Stimulated activated CD4-positive, alpha-beta T cell treated with anti-CD3 and anti-CD28 coated beads, Interleukin-15, amount 100 ng/mL, for 48 hours (primary cell): ENCODE data around the gene UBE2O.

Source experiments
- DNase-seq, 2 donors: peaks; one replicate each; pipeline ENCODE4 v3.0.0-alpha.2; 2020; ENCODE audit warnings: low read depth in 2 of 2

UBE2O gene

GRCh38 chr17:76467366-76467765, 14.4 kb upstream of the UBE2O start, which contains the start of gene AANAT:
TSS of gene AANAT (plus strand) at chr17:76467603. CDS start at chr17:76468747, 1,144 bp downstream.
- DNase-seq, result no peak

DNA sequence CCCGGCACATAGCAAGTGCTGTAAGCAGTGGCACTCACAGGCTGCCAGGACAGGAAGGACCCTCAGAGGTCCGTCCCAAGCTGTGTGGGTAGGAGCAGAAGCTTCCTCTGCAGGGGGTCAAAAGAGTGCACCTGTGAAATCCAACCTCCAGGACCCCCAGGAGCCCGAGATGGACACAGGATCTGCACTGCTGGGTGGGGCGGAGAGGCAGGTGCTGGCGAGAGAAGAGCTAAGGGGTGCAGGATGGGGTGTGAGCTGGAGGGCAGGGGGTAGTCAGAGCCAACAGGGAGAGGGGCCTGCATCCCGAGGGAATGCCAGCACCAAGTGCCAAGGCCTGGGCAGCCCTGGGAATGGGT, 13.8 kb upstream of the UBE2O start:
- no peak for DNase-seq

- DNase-seq, result no peak
Measured at GRCh38 chr17:76462556-76463290, 9.8 kb upstream of the UBE2O start.

DNA sequence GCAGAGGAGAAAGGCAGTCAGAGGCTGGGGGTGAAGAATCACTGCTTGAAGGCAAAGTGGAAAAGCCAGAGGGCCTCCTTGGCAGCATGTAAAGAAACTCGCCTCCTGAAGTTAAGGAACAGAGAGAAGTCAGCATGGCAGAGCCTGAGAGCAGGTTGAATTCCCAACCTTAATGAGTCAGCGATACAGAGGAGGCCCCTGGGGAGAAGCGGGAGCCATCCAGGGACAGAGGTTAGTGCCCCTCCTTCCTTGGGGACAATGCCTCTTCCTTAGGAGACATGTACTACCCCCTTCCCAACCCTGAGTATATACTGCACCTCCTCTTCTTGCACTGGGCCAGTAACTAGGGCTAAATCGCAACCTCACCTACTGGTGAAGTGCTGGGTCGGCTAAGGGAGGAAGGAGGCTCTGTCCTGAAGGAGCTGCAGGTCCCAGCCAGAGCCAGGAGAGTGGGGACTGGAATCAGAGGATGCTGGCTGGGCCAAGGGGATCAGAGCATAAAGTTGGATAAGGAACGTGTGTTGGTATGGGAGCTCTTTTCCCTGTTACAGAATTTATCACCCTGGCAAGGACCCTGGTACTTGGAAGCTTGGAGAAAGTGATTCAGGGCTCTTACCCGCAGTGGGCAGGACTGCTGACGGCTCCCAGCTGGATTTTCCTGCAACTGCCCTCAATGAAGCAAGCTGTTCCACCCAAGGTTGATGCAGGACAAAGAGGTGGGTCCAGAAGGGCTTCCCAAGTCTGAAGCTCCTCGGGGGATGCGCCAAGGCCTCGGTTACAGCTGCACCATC, 9.0 kb upstream of the UBE2O start:
- no peak for DNase-seq

DNA sequence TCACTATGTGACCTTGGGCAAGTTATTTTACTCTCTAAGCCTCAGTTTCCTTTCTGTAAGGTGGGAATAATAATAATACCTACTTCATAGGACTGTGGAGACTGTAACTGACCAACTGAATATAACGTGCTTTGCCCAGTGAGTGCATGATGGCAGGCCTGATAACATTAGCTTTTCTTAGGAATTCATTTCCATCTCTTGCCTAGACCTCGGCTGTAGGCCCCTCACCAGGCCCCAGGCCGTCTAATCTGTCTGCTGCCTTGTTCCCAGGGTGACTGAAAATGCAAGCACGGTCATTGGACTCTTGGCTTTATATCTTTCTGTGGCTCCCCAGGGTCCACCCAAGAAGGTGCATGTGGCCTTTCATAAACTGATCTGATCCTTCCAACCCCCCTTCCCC, 6.7 kb upstream of the UBE2O start:
- no peak for DNase-seq

DNA sequence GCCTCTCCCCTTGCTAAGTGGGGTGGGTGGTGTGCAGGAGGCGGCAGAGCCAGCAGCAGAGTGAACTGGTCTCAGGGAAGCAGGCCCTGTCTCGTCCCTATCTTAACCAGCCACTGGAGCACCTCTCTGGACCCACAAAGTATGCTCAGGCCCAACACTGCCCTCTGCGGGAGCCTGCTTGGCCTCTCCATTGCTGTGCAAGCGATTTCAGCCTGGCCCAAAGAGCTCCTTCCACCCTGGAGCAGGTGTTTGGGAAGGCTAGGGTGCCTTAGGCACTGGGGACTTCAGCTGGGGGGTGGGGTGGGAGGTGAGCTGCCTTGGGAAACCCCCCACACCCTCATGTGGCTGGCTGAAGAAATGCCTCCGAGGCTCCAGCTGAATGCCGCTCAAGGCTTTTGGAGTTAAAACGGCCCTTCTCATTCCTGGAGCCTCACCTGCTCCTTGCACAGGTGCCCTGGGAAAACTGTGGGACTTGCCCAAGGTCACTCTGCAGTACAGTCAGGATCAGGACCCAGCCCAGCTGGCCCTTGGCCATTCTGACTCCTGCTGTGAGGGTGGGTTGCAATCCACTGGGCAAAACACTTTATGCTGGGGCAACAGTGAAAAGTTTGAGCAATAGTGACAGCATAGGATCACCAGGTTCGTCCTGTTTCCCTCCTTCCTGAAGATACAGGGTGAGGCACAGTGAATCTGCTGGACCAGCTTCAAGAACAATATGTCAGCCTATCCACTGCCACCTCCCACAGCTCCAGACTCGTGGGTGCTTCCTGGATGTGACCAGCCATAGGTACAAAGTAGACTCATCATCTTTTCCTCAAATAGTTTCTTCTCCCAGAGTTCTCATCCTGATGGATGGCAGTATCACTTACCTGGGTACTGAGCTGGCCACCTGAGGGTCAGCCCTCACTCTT, 5.9 kb upstream of the UBE2O start:
- DNase-seq, result no peak

- DNase-seq, result no peak
Measured at GRCh38 chr17:76453431-76453743, 435 bp upstream of the UBE2O start.

DNA sequence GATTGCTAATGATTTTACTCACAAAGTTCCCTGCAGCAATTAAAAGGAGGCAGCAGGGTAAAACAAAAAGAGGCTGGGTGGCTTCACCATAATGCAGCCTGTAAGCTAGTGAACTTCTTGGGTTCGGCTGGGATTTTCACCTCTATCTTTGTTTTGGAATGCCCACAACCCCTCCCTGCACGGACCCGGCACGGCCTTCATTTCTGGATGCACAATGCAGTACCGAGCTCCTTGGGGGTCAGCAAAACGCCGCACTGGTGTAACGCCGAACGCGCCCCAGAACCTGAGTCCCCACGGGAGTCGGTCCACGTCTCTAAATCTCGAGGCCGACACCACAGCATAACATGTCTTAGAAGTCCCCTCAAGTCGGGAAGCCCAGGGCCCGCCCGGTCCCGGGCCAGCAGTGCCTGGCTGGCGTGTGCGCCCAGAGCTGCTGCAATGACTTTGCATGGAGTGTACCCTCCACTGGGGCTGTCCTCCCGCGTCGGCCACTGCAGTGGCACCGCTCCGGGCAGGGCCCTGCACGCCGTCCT, 759 bp downstream of the UBE2O start:
- no peak for DNase-seq

DNA sequence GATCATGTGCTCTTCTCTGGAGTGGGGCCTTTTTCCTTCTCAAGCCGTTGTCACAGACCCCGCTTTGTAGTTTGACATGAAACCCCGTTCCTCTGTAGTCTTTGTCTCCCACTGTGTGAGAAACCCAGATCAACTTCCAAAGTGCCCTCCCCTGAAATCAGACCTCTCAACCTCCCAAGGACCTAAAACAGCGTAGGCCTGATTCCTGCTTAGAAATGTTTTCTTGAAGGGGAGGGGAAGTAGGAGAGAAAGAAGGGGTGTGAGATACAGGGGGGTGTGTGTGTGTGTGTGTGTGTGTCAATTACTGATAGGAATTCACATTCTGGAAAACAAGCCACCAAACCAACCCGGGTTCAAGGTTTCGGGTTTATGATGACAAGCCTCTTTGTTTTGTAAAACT, 1.4 kb downstream of the UBE2O start:
- no peak for DNase-seq

DNA sequence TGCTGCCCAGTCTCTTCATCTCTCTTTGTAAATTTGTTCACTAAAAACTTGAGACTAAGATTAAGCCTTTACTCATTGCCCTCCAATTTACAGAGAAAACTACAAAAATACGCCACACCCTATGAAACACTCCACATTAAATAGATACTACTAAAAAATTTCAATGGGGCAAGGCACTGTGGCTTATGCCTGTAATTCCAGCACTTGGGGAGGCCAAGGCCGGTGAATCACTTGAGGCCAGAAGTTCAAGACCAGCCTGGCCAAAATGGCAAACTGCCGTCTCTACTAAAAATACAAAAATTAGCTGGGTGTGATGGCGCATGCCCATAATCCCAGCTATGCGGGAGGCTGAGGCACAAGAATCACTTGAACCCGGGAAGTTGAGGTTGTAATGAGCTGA, 3.8 kb downstream of the UBE2O start:
- no peak for DNase-seq

DNA sequence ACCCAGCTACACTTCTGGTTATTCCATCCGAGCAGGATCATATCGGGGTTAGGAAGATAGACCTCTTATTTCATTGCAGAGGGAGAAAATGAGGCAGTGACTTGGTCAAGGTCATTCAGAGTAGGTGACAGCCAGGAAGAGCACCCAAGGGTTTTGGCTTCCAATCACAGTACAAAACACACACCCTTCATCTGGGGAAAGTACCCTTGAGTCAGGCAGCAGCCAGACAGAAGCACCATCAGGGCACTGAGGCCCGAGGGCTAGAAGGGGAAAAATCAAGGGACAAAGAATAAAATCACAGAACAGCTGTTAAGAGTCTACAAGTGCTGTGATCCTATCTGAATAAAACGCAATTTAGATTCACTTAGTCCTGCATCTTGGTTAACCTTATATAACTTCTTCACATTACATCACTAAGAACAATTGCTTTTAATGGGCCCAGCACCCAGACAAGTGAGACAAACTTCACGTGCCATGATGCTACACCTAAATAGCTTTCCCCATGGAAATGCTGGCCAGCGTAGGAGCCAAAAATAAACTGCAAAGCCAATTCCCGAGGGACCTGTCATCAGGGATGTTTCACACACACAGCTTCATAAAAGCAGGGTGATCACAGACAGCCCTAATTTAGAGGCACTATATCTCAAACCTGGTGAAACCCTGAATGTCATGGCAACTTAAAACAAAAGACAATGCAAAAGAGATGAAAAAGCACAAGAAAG, 4.9 kb downstream of the UBE2O start:
- no peak for DNase-seq

- no peak for DNase-seq
Measured at GRCh38 chr17:76446449-76447231, 6.3 kb downstream of the UBE2O start.

DNA sequence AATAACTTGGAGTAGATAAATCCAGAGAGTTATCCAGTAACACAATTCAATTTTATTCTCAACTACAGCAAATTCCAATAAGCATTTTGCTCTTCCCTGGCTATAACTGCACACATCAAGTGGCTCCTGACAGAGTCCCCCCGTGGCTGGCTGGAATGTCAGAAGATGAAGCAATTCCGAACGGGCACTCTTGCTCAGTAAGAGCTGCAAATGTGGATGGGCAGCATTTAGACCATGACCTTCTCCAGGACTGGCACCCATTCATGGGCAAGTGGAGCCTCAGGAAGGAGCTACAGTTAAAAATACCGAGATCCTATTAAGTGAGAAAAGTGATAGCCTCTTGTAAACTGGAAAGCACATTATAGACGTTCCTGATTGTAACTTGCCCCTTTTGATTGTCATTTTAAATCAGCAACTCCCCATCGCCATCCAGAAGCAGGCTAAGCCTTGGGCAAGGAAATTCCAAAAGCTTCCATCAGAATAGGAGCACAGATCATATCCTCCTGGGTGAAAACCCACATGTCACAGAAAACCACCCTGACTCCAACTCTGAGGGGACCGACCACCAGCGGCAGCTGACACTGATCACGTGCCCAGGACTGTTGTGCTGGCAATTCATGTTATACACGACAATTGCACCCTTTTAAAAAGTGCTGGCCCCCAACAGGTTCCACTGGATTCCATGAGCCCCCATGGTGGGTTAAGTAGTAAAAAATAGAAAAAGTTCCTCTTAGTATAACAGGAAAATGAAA, 7.1 kb downstream of the UBE2O start:
- no peak for DNase-seq

DNA sequence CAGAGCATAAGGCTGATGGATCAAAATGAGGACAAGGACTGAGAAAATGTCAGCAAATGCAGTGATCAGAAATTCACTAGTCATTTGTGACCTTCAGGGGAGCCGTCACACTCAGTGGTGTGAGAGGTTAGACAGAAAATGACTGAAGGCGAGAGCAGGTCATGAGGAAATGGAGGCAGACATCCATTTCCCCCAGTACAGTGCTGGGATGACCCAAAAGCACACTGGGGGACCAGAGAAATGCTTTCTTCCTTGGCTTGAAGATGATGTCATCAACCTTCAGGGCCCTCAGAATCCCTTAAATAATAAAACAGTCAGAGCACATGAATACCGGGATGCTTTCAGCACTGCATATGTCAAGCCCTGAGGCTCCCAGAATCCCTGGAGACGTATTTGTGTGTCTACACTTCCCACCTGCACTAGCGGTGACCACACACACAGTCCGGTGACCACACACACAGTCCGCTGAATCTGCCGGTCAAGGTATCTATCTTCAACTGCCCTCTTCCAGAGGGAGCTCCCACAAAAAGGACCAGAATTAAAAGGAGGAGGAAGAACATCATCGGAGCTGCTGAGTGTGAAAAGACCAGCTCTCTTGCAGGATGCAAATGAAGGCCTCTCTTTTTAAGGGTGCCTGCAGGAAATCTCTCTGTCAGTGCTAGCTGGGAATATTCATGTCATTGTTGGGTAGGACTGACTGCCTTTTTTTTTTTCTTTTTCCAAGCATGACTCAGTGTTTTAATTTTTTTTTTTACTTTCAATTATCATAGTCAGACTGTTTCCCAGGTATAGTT, 8.2 kb downstream of the UBE2O start:
- no peak for DNase-seq

- DNase-seq, result no peak
Measured at GRCh38 chr17:76442341-76443338, 10.3 kb downstream of the UBE2O start.

GRCh38 chr17:76441686-76442340, 11.1 kb downstream of the UBE2O start:
- DNase-seq, result no peak

GRCh38 chr17:76440751-76441362, 12.1 kb downstream of the UBE2O start:
- no peak for DNase-seq
